Right cardiac atrium (tissue), 5 donors: ENCODE measurements around the gene PRKCG. TPM values are rescaled to one million over a fixed set of nuclear protein-coding genes. Genes with fewer than 3 reads are reported as not detected.

Experiments
- ATAC-seq, 2 donors: fragments of 200-7000 bp; cut with Tn5 transposase; one replicate each; pipeline versions ENCODE4 v1.8.0 to v1.9.1; 2020; ENCODE audit warnings: moderate library complexity in 2 of 2, mild to moderate bottlenecking in 1 of 2
- DNase-seq, 3 donors: peaks; one replicate each; pipeline ENCODE4 v3.0.0-alpha.2; 2020
- H3K27ac ChIP-seq: one replicate; pipeline ENCODE4 v1.5.1; 2013; ENCODE audit warnings: mild to moderate bottlenecking, low read length, control low read depth, moderate library complexity
- H3K27me3 ChIP-seq: one replicate; pipeline ENCODE4 v1.6.1; 2013; ENCODE audit not compliant: control insufficient read depth, insufficient read depth
- H3K4me1 ChIP-seq: one replicate; pipeline ENCODE4 v1.6.1; 2013; ENCODE audit warnings: low read length; ENCODE audit not compliant: control insufficient read depth, insufficient read depth
- H3K4me3 ChIP-seq: one replicate; pipeline ENCODE4 v1.5.1; 2013; ENCODE audit warnings: low read length, control low read depth
- H3K9me3 ChIP-seq: one replicate; pipeline ENCODE4 v1.6.1; 2013; ENCODE audit warnings: low read length; ENCODE audit not compliant: control insufficient read depth
- WGBS: extraction: QIAGEN DNeasy Blood & Tissue Kit; methylation state at CpG from one replicate; pipeline ENCODE4 v1.1.7; 2013; 5-methylcytosine and 5-hydroxymethylcytosine counted together
- intact Hi-C, 4 donors: fragments of 100-400 bp; cut with DNase I; formaldehyde crosslinking; loops; one replicate each; pipeline versions ENCODE4 v1.11.0 to v1.14.0; 2022 to 2023
- polyA plus RNA-seq: library from polyadenylated mRNA; stranded (reverse); fragments of 200-250 nt; gene quantifications from one replicate; pipeline ENCODE4 v1.2.3, GENCODE V29; 2013
- total RNA-seq, 4 donors: library from RNA; stranded (reverse); fragmentation: NEBNext Ultra II Directional; extraction: Animal tissue kit (Norgen Biotek cat#: 25700); gene quantifications; one replicate each; pipeline ENCODE4 v1.2.1, GENCODE V29; 2021
- donor health status: healthy with polysubstance abuse.
- donor health status: DM: no; HTN: yes; CAD: no.
- donor health status: DM: no; HTN: no; CAD: no.
- donor health status: DM: no; HTN: yes; CAD: no; lungs with severe emphysema.
- donor health status: DM: yes; HTN: yes; CAD: no.

The PRKCG gene
- total and polyA plus RNA-seq, 5 donors = 0.02 TPM; not detected in 4

GRCh38 chr19:53873773-53874605 is 8.0 kb upstream of the PRKCG start:
- WGBS = 90% methylated on average over 51 of the region's 51 CpGs
- DNase-seq (peak in 1 of 3 donors; percentile 62), ATAC-seq (no peak)
- Histone ChIP-seq H3K4me3 (no peak overlapping the region), H3K27me3 (no peaks in the 10 kb centered on the region), H3K27ac (no peak overlapping the region), H3K9me3 (no peaks in the 10 kb centered on the region), H3K4me1 (no peaks in the 10 kb centered on the region)
- intact Hi-C loops = no loop called here

GRCh38 chr19:53874606-53874990 is 7.4 kb upstream of the PRKCG start:
- Histone ChIP-seq H3K27ac (no peak overlapping the region), H3K4me3 (no peak overlapping the region), H3K9me3 (no peaks in the 10 kb centered on the region), H3K27me3 (no peaks in the 10 kb centered on the region), H3K4me1 (no peaks in the 10 kb centered on the region)
- WGBS = 71% methylated on average over 6 of the region's 6 CpGs
- no peak for ATAC-seq
- DNase-seq = no peak
- intact Hi-C loops = no loop called here

- intact Hi-C loops = no loop called here
- ATAC-seq (no peak), DNase-seq (peak in 1 of 3 donors; percentile 18)
- Histone ChIP-seq H3K27ac (no peak overlapping the region), H3K9me3 (no peaks in the 10 kb centered on the region), H3K27me3 (no peaks in the 10 kb centered on the region), H3K4me3 (no peak overlapping the region), H3K4me1 (no peaks in the 10 kb centered on the region)
- WGBS = 78% methylated on average over 17 of the region's 17 CpGs
Observed at GRCh38 chr19:53875602-53876325, 6.2 kb upstream of the PRKCG start.

GRCh38 chr19:53876651-53877224 is 5.3 kb upstream of the PRKCG start:
- no peaks in the 10 kb centered on the region for H3K9me3 ChIP-seq
- peaks cover 2% of the 10 kb centered on the region for H3K4me1 ChIP-seq
- no peaks in the 10 kb centered on the region for H3K27me3 ChIP-seq
- intact Hi-C loops = no loop called here
- H3K27ac ChIP-seq = no peak overlapping the region
- no peak overlapping the region for H3K4me3 ChIP-seq
- WGBS = 66% methylated on average over 6 of the region's 6 CpGs
- ATAC-seq (no peak), DNase-seq (no peak)

GRCh38 chr19:53877361-53877766 is 4.6 kb upstream of the PRKCG start:
- no peak overlapping the region for H3K27ac ChIP-seq
- no peaks in the 10 kb centered on the region for H3K27me3 ChIP-seq
- H3K9me3 ChIP-seq = no peaks in the 10 kb centered on the region
- peaks cover 4% of the 10 kb centered on the region for H3K4me1 ChIP-seq
- ATAC-seq (no peak), DNase-seq (peak in 1 of 3 donors; percentile 7)
- WGBS = 58% methylated on average over 10 of the region's 10 CpGs
- intact Hi-C loops = no loop called here
- no peak overlapping the region for H3K4me3 ChIP-seq

- intact Hi-C loops = no loop called here
- DNase-seq = no peak
Observed at GRCh38 chr19:53878776-53879139, 3.2 kb upstream of the PRKCG start.

GRCh38 chr19:53879140-53880081 is 2.6 kb upstream of the PRKCG start:
- Histone ChIP-seq H3K27me3 (no peaks in the 10 kb centered on the region), H3K27ac (no peak overlapping the region), H3K9me3 (no peaks in the 10 kb centered on the region), H3K4me1 (peaks cover 4% of the 10 kb centered on the region), H3K4me3 (peak overlapping the region; percentile 75)
- intact Hi-C loops = no loop called here
- ATAC-seq (peak; percentile 97 to 99), DNase-seq (peak; percentile 94 to 98 (median 98))
- 1% methylated on average over 51 of the region's 51 CpGs for WGBS

More at GRCh38 chr19:53878776-53879139, 3.2 kb upstream of the PRKCG start:
- H3K9me3 ChIP-seq = no peaks in the 10 kb centered on the region
- 37% methylated on average over 12 of the region's 12 CpGs for WGBS
- peaks cover 4% of the 10 kb centered on the region for H3K4me1 ChIP-seq
- H3K27me3 ChIP-seq = no peaks in the 10 kb centered on the region
- peak overlapping the region; percentile 75 for H3K4me3 ChIP-seq
- ATAC-seq = peak; percentile 2 to 5
- H3K27ac ChIP-seq = no peak overlapping the region

GRCh38 chr19:53880711-53881481 is 1.1 kb upstream of the PRKCG start:
- peak overlapping the region; percentile 63 for H3K4me3 ChIP-seq
- ATAC-seq = no peak
- H3K27me3 ChIP-seq = no peaks in the 10 kb centered on the region
- H3K27ac ChIP-seq = no peak overlapping the region
- no peak for DNase-seq
- intact Hi-C loops = no loop called here
- H3K9me3 ChIP-seq = no peaks in the 10 kb centered on the region
- WGBS = 36% methylated on average over 6 of the region's 6 CpGs
- H3K4me1 ChIP-seq = peaks cover 4% of the 10 kb centered on the region

- intact Hi-C loops = no loop called here
- Histone ChIP-seq H3K9me3 (no peaks in the 10 kb centered on the region), H3K4me3 (peak overlapping the region; percentile 63), H3K27ac (no peak overlapping the region), H3K27me3 (no peaks in the 10 kb centered on the region), H3K4me1 (peaks cover 4% of the 10 kb centered on the region)
- DNase-seq = no peak
- no peak for ATAC-seq
- WGBS = 4% methylated on average over 18 of the region's 18 CpGs
Observed at GRCh38 chr19:53882391-53883050, 524 bp downstream of the PRKCG start.
